NB4 (cell line): ENCODE data around the gene DEF6.

Experiments
- DNase-seq: peaks from one replicate; pipeline ENCODE4 v3.0.0; 2010; ENCODE audit warnings: low read depth
- H3K4me3 ChIP-seq: one replicate; pipeline ENCODE4 v1.5.1; 2011; ENCODE audit warnings: mild to moderate bottlenecking, low read depth, low read length, moderate library complexity
- MAX ChIP-seq: IDR thresholded peaks from 2 replicates; pipeline ENCODE4 v1.6.1; 2011; ENCODE audit warnings: low read depth, low read length
- MYC ChIP-seq: IDR thresholded peaks from 2 replicates; pipeline ENCODE4 v1.6.1; 2011; ENCODE audit warnings: low read depth, low read length
- POLR2A ChIP-seq: IDR thresholded peaks from 2 replicates; pipeline ENCODE4 v1.6.1; 2011; ENCODE audit warnings: mild to moderate bottlenecking; ENCODE audit not compliant: insufficient read length; ENCODE audit errors: extremely low read depth
- TF ChIP-seq, protein P1 (sequence below): IDR thresholded peaks from one replicate; pipeline ENCODE4 v1.5.1; 2012; ENCODE audit warnings: low read depth, low read length

The DEF6 gene

DNA sequence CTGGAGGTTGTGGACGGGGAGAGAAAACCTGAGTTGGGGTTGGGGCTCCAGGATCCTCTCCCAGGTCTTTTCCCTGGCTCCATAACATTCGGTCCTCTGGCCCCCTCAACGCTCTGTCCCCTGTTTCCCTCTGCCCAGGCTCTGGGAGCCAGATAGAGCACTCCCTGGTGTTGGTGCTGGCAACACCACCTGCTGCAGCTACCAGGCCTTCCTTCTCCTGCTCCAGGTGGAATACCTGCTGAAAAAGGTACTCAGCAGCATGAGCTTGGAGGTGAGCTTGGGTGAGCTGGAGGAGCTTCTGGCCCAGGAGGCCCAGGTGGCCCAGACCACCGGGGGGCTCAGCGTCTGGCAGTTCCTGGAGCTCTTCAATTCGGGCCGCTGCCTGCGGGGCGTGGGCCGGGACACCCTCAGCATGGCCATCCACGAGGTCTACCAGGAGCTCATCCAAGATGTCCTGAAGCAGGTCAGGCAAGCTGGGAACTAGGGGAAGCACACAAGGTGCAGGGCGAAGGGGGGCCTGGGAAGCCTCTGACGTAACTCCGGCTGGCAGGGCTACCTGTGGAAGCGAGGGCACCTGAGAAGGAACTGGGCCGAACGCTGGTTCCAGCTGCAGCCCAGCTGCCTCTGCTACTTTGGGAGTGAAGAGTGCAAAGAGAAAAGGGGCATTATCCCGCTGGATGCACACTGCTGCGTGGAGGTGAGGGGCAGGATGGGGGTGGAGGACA is 14.6 kb downstream of the DEF6 start:
- no peak for DNase-seq
- TF ChIP-seq MAX (no peak), POLR2A (no peak), MYC (no peak)
- TF ChIP-seq, protein P1, sequence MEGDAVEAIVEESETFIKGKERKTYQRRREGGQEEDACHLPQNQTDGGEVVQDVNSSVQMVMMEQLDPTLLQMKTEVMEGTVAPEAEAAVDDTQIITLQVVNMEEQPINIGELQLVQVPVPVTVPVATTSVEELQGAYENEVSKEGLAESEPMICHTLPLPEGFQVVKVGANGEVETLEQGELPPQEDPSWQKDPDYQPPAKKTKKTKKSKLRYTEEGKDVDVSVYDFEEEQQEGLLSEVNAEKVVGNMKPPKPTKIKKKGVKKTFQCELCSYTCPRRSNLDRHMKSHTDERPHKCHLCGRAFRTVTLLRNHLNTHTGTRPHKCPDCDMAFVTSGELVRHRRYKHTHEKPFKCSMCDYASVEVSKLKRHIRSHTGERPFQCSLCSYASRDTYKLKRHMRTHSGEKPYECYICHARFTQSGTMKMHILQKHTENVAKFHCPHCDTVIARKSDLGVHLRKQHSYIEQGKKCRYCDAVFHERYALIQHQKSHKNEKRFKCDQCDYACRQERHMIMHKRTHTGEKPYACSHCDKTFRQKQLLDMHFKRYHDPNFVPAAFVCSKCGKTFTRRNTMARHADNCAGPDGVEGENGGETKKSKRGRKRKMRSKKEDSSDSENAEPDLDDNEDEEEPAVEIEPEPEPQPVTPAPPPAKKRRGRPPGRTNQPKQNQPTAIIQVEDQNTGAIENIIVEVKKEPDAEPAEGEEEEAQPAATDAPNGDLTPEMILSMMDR, result no peak
- H3K4me3 ChIP-seq, result no peak overlapping the region

DNA sequence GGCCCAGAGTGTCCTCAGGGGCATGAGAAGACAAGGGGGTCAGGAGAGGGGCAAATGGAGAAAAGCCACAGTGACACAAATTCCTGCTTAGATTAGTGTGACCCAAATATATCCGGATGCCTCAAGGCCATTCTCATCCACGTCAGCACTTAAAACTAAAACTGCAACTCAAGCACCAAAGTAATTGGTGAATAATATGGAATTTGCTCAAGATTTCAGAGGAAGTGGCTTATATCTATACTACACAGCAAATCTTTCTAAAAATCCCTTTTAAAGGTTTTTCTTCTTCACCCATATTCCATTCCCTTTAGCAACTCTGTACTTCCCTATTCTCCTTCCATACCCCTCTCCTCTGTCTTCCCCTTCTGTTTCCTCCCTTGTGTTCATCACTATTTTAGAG is 15.2 kb downstream of the DEF6 start:
- no peak for DNase-seq
- H3K4me3 ChIP-seq, result no peak overlapping the region
- TF ChIP-seq POLR2A (no peak), MYC (no peak), MAX (no peak)
- TF ChIP-seq, protein P1, result no peak

DNA sequence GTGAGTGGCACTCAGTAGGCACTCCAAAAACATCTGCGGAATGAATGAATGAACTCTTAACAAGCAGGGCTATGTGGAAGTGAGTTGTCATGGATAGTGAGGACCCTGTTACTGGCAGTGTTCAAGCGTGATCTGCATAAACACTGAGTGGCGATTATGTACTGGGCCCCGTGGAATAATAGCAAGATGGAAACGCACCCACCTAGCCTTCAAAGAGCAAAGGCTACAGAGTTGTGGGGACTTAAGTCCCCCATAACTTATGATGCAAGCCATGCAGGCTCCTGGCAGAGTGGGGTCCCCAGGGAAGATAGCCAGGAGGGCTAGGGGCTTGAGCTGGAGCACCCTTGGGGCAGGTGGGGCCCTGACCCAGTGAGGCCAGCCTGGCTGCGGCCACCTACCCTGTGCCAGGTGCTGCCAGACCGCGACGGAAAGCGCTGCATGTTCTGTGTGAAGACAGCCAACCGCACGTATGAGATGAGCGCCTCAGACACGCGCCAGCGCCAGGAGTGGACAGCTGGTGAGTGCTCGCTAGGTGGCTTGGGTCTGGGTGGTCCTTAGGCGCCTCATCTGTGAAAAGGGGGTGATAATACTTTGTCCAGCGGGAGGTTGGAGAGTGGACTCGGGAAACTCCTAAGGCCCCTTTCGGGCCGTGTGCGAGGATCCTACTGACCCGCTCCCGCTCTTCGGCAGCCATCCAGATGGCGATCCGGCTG is 20.0 kb downstream of the DEF6 start:
- DNase-seq, result no peak
- TF ChIP-seq POLR2A, result no peak
- TF ChIP-seq, protein P1, result no peak
- TF ChIP-seq MYC, result no peak
- TF ChIP-seq MAX, result no peak
- no peak overlapping the region for H3K4me3 ChIP-seq

DNA sequence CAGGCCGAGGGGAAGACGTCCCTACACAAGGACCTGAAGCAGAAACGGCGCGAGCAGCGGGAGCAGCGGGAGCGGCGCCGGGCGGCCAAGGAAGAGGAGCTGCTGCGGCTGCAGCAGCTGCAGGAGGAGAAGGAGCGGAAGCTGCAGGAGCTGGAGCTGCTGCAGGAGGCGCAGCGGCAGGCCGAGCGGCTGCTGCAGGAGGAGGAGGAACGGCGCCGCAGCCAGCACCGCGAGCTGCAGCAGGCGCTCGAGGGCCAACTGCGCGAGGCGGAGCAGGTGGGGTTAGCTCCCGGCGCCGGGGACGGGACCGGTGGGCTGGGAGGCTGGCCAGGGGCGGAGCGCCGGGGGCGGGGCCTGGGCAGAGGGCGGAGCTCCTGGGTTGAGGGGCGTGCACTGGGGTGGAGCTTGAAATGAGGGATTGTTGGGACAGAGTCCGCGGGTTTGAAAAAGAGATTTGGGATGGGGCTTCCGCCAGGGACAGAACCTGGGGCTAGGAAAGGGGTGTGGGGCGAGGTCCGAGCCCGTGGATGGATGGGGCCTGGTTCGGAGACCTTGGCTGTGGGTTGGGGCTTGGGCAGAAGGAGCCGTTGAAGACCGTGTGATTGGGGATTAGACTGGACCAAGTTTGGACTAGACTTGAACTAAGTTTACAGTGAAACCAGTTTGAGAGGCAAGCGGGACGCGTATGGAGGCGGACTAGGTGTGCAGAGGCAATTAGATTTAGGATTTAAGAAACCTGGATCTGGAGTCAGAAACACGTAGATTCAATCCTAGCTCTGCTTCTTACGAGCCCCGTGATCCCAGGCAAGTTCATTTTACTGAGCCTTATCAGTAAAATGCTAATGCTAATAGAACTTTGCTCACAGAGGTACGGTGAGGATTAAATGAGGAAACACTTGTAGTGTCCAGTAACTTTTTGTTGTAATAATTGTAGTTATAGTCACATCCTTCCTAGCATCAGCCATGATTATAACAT is 20.9 kb downstream of the DEF6 start:
- no peak for DNase-seq
- H3K4me3 ChIP-seq, result no peak overlapping the region
- no peak for TF ChIP-seq POLR2A
- TF ChIP-seq MAX, result no peak
- TF ChIP-seq MYC, result no peak
- TF ChIP-seq, protein P1, result no peak

DNA sequence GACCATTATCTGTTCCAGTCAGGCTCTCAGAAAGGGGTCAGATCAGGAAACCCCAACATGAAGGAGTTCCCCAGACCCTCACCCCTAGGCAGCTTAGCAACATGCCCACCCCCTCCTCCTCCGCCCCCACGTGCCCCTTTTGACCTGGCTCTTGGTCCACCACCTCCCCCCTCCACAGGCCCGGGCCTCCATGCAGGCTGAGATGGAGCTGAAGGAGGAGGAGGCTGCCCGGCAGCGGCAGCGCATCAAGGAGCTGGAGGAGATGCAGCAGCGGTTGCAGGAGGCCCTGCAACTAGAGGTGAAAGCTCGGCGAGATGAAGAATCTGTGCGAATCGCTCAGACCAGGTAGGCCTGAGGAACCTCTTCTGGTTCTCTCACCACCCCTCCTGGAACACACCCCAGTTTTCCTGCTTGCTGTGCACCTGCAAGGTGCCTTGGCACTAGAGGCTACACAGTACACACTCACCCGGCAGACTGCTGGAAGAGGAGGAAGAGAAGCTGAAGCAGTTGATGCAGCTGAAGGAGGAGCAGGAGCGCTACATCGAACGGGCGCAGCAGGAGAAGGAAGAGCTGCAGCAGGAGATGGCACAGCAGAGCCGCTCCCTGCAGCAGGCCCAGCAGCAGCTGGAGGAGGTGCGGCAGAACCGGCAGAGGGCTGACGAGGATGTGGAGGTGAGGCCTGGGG is 21.9 kb downstream of the DEF6 start:
- no peak for DNase-seq
- TF ChIP-seq MYC (no peak), POLR2A (no peak), MAX (no peak)
- TF ChIP-seq, protein P1, result no peak
- no peak overlapping the region for H3K4me3 ChIP-seq
